ENCODE results near the gene TTLL6.

GRCh38 chr17:48804936-48805411, 12.1 kb downstream of the TTLL6 start:
- TF ChIP-seq EZH2 (IDR thresholded peaks at IDR 0.05; ENCODE audit: insufficient read depth, poor library complexity, severe bottlenecking) (no peak), EZH2phosphoT487 (IDR thresholded peaks at IDR 0.05; ENCODE audit: insufficient read depth, low read depth) (no peak)
